Immature natural killer cell (primary cell): ENCODE data around the gene ZNF219. TPM values are rescaled to one million over a fixed set of nuclear protein-coding genes. Genes with fewer than 3 reads are reported as not detected.

ENCODE experiments used
- DNase-seq, 3 donors: peaks; one replicate each; pipeline ENCODE4 v3.0.0; 2022; ENCODE audit warnings: mixed read lengths in 1 of 3
- H3K27ac Mint-ChIP-seq, 6 donors: one replicate each; pipeline ENCODE4 v1.8.0; 2020; ENCODE audit warnings: mixed read lengths in 6 of 6, mild to moderate bottlenecking in 5 of 6, inconsistent platforms in 4 of 6, moderate library complexity in 3 of 6
- H3K27me3 Mint-ChIP-seq, 3 donors: one replicate each; pipeline ENCODE4 v1.8.0; 2020 to 2021; ENCODE audit warnings: low read depth in 3 of 3, mild to moderate bottlenecking in 3 of 3, mixed read lengths in 3 of 3, moderate library complexity in 3 of 3, inconsistent platforms in 1 of 3
- H3K36me3 Mint-ChIP-seq, 3 donors: one replicate each; pipeline ENCODE4 v1.8.0; 2020; ENCODE audit warnings: mixed read lengths in 3 of 3, inconsistent platforms in 2 of 3, mild to moderate bottlenecking in 2 of 3
- H3K4me1 Mint-ChIP-seq, 2 donors: one replicate each; pipeline ENCODE4 v1.8.0; 2020; ENCODE audit warnings: inconsistent platforms in 2 of 2, mild to moderate bottlenecking in 2 of 2, mixed read lengths in 2 of 2, moderate library complexity in 1 of 2
- H3K4me3 Mint-ChIP-seq, 5 donors: one replicate each; pipeline ENCODE4 v1.8.0; 2020; ENCODE audit warnings: mild to moderate bottlenecking in 5 of 5, mixed read lengths in 5 of 5, inconsistent platforms in 3 of 5, moderate library complexity in 3 of 5
- H3K9me3 Mint-ChIP-seq, 6 donors: one replicate each; pipeline ENCODE4 v1.8.0; 2020; ENCODE audit warnings: mild to moderate bottlenecking in 6 of 6, mixed read lengths in 6 of 6, inconsistent platforms in 4 of 6, moderate library complexity in 3 of 6
- polyA plus RNA-seq, 3 donors: library from polyadenylated mRNA; unstranded; fragments of 300-500 nt; fragmentation: Illumina TruSeq; gene quantifications; one replicate each; pipeline ENCODE4 v1.2.3, GENCODE V29; 2021

The ZNF219 gene
- polyA plus RNA-seq, 3 donors from 2014 or later: 0.88 to 3.3 (median 1.8) TPM

GRCh38 chr14:21106498-21107282 lies 8.2 kb upstream of the ZNF219 start:
- H3K36me3 Mint-ChIP-seq: no peaks in the 10 kb centered on the region
- DNase-seq: peak; percentile 62 to 69 (median 66)
- H3K27ac Mint-ChIP-seq: peak overlapping the region in 4 of 6 donors; percentile 39 to 82 (median 70)
- H3K4me1 Mint-ChIP-seq: peaks cover 21 to 22% of the 10 kb centered on the region in 2 donors
- peak overlapping the region in 4 of 5 donors; percentile 7 to 50 (median 32) for H3K4me3 Mint-ChIP-seq
- H3K9me3 Mint-ChIP-seq: no peaks in the 10 kb centered on the region
- H3K27me3 Mint-ChIP-seq: peaks cover 0 to 3% (median 0%) of the 10 kb centered on the region in 3 donors

- Mint-ChIP-seq H3K36me3 (no peaks in the 10 kb centered on the region), H3K4me1 (peaks cover 21 to 22% of the 10 kb centered on the region in 2 donors), H3K4me3 (no peak overlapping the region), H3K27ac (no peak overlapping the region), H3K27me3 (peaks cover 0 to 3% (median 1%) of the 10 kb centered on the region in 3 donors), H3K9me3 (no peaks in the 10 kb centered on the region)
- no peak for DNase-seq
Observed at GRCh38 chr14:21106176-21106497, 7.7 kb upstream of the ZNF219 start.

GRCh38 chr14:21105095-21105494 lies 6.6 kb upstream of the ZNF219 start:
- H3K36me3 Mint-ChIP-seq: no peaks in the 10 kb centered on the region
- peaks cover 21 to 22% of the 10 kb centered on the region in 2 donors for H3K4me1 Mint-ChIP-seq
- H3K27ac Mint-ChIP-seq: peak overlapping the region in 5 of 6 donors; percentile 34 to 97 (median 95)
- H3K9me3 Mint-ChIP-seq: no peaks in the 10 kb centered on the region
- peaks cover 1 to 3% (median 2%) of the 10 kb centered on the region in 3 donors for H3K27me3 Mint-ChIP-seq
- no peak for DNase-seq
- peak overlapping the region in 2 of 5 donors; percentile 88 to 91 for H3K4me3 Mint-ChIP-seq

GRCh38 chr14:21104448-21105060 lies 6.1 kb upstream of the ZNF219 start:
- peak; percentile 53 to 60 (median 57) for DNase-seq
- H3K4me1 Mint-ChIP-seq: peaks cover 22 to 24% of the 10 kb centered on the region in 2 donors
- H3K27me3 Mint-ChIP-seq: peaks cover 0 to 3% (median 1%) of the 10 kb centered on the region in 3 donors

GRCh38 chr14:21103710-21104447 lies 5.4 kb upstream of the ZNF219 start:
- DNase-seq: peak; percentile 91 to 93 (median 92)
- no peaks in the 10 kb centered on the region for H3K36me3 Mint-ChIP-seq
- no peaks in the 10 kb centered on the region for H3K9me3 Mint-ChIP-seq
- H3K4me3 Mint-ChIP-seq: peak overlapping the region; percentile 82 to 94 (median 88)
- H3K27me3 Mint-ChIP-seq: peaks cover 1 to 3% (median 3%) of the 10 kb centered on the region in 3 donors
- H3K4me1 Mint-ChIP-seq: peaks cover 29 to 31% of the 10 kb centered on the region in 2 donors
- H3K27ac Mint-ChIP-seq: peak overlapping the region; percentile 77 to 97 (median 94)

More at GRCh38 chr14:21104448-21105060, 6.1 kb upstream of the ZNF219 start:
- H3K36me3 Mint-ChIP-seq: no peaks in the 10 kb centered on the region
- no peaks in the 10 kb centered on the region for H3K9me3 Mint-ChIP-seq
- peak overlapping the region; percentile 82 to 94 (median 88) for H3K4me3 Mint-ChIP-seq
- peak overlapping the region; percentile 77 to 97 (median 94) for H3K27ac Mint-ChIP-seq

GRCh38 chr14:21103411-21103709 lies 4.9 kb upstream of the ZNF219 start:
- Mint-ChIP-seq H3K27me3 (peaks cover 3 to 5% (median 3%) of the 10 kb centered on the region in 3 donors), H3K4me1 (peaks cover 32 to 35% of the 10 kb centered on the region in 2 donors), H3K27ac (peak overlapping the region; percentile 77 to 97 (median 94)), H3K36me3 (no peaks in the 10 kb centered on the region), H3K4me3 (peak overlapping the region; percentile 82 to 94 (median 88)), H3K9me3 (no peaks in the 10 kb centered on the region)
- DNase-seq: no peak

GRCh38 chr14:21102521-21103410 lies 4.3 kb upstream of the ZNF219 start:
- peak overlapping the region in 5 of 6 donors; percentile 77 to 97 (median 92) for H3K27ac Mint-ChIP-seq
- H3K9me3 Mint-ChIP-seq: no peaks in the 10 kb centered on the region
- H3K4me1 Mint-ChIP-seq: peaks cover 32 to 35% of the 10 kb centered on the region in 2 donors
- H3K4me3 Mint-ChIP-seq: peak overlapping the region; percentile 82 to 94 (median 88)
- H3K36me3 Mint-ChIP-seq: no peaks in the 10 kb centered on the region
- peaks cover 3 to 5% (median 3%) of the 10 kb centered on the region in 3 donors for H3K27me3 Mint-ChIP-seq
- DNase-seq: no peak

- H3K27ac Mint-ChIP-seq: peak overlapping the region in 2 of 6 donors; percentile 40 to 45
- no peaks in the 10 kb centered on the region for H3K36me3 Mint-ChIP-seq
- no peaks in the 10 kb centered on the region for H3K9me3 Mint-ChIP-seq
- peaks cover 3 to 9% (median 5%) of the 10 kb centered on the region in 3 donors for H3K27me3 Mint-ChIP-seq
- no peak for DNase-seq
- H3K4me3 Mint-ChIP-seq: no peak overlapping the region
- H3K4me1 Mint-ChIP-seq: peaks cover 34 to 39% of the 10 kb centered on the region in 2 donors
Observed at GRCh38 chr14:21101802-21102413, 3.5 kb upstream of the ZNF219 start.

- peak within 1 kb of the TSS; percentile 8 to 89 (median 84) for H3K4me3 Mint-ChIP-seq
- H3K36me3 Mint-ChIP-seq: no peaks in the 10 kb centered on the region
- H3K4me1 Mint-ChIP-seq: peaks cover 32 to 34% of the 10 kb centered on the region in 2 donors
- H3K9me3 Mint-ChIP-seq: no peaks in the 10 kb centered on the region
- peaks cover 3 to 9% (median 5%) of the 10 kb centered on the region in 3 donors for H3K27me3 Mint-ChIP-seq
- peak within 1 kb of the TSS in 1 of 6 donors; percentile 49 for H3K27ac Mint-ChIP-seq
- DNase-seq: no peak
Observed at GRCh38 chr14:21100931-21101330, 2.5 kb upstream of the ZNF219 start, which contains the start of gene TMEM253. TMEM253 (plus strand) TSS chr14:21101066; CDS start chr14:21101344, 278 bp downstream.

GRCh38 chr14:21099596-21099985 lies 1.1 kb upstream of the ZNF219 start:
- no peaks in the 10 kb centered on the region for H3K9me3 Mint-ChIP-seq
- H3K36me3 Mint-ChIP-seq: no peaks in the 10 kb centered on the region
- H3K4me1 Mint-ChIP-seq: peaks cover 26 to 30% of the 10 kb centered on the region in 2 donors
- DNase-seq: no peak
- peak overlapping the region in 4 of 6 donors; percentile 20 to 86 (median 62) for H3K27ac Mint-ChIP-seq
- peaks cover 3 to 9% (median 5%) of the 10 kb centered on the region in 3 donors for H3K27me3 Mint-ChIP-seq
- peak overlapping the region; percentile 54 to 89 (median 87) for H3K4me3 Mint-ChIP-seq

- Mint-ChIP-seq H3K27ac (peak overlapping the region; percentile 72 to 86 (median 78)), H3K27me3 (peaks cover 3 to 9% (median 5%) of the 10 kb centered on the region in 3 donors), H3K4me3 (peak overlapping the region; percentile 83 to 89 (median 87)), H3K4me1 (peaks cover 24 to 26% of the 10 kb centered on the region in 2 donors), H3K36me3 (no peaks in the 10 kb centered on the region), H3K9me3 (no peaks in the 10 kb centered on the region)
- DNase-seq: no peak
Observed at GRCh38 chr14:21098892-21099595, 589 bp upstream of the ZNF219 start.

- H3K27me3 Mint-ChIP-seq: peaks cover 3 to 9% (median 5%) of the 10 kb centered on the region in 3 donors
- DNase-seq: no peak
Observed at GRCh38 chr14:21097636-21098075, 799 bp downstream of the ZNF219 start.

More at GRCh38 chr14:21097636-21098075, 799 bp downstream of the ZNF219 start:
- H3K36me3 Mint-ChIP-seq: no peaks in the 10 kb centered on the region
- peak overlapping the region; percentile 31 to 87 (median 71) for H3K27ac Mint-ChIP-seq
- peak overlapping the region; percentile 63 to 85 (median 81) for H3K4me3 Mint-ChIP-seq
- H3K4me1 Mint-ChIP-seq: peaks cover 17 to 21% of the 10 kb centered on the region in 2 donors
- no peaks in the 10 kb centered on the region for H3K9me3 Mint-ChIP-seq
